ENCODE data around the gene SORCS2.

The SORCS2 gene

DNA sequence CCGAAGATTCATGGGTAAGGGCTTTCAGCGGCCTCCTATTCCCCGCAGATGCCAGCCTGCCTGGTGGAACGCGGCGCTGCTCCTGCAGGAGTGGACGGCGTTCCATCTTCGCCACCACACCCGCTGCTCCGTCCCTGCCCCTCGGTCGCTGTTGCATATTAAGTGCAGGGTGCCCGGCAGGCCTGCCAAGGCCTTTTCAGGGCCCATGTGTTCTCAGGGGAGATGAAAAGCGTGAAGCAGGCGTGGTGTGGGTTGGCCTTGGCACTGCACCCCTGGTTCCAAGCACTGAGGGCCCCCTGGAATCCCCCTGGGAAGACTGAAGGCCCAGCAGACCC lies 52.0 kb downstream of the SORCS2 start:
- no peak for DNase-seq (ENCODE audit: low read depth)

DNA sequence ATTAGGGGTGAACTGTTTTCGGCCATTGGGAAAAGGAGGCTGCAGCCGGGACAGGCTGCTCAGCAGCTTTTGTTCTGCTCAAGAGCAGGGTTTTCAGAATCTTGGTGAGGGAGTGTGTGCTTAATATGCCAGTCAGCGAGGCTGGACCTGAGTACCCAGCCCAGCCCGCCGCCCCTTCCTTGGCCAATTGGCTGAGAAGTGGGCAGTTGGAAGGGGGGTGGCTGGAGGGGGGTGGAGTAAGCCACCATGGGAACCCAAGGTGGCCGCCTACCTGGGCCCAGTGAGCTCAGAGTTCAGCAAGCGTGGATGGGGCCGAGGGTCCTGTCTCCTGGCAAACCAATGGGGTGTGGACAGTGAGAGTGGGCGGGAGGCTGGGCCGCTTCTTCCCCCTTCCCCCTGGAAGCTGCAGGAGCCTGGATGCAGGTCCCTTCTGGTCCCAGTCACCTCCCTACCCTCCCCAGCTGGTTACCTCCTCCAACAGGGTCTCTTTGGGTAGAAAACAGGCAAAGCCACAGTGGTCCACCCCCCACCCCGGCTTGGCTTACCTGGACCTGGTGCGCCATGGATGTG lies 52.5 kb downstream of the SORCS2 start:
- DNase-seq (ENCODE audit: low read depth), result no peak

DNA sequence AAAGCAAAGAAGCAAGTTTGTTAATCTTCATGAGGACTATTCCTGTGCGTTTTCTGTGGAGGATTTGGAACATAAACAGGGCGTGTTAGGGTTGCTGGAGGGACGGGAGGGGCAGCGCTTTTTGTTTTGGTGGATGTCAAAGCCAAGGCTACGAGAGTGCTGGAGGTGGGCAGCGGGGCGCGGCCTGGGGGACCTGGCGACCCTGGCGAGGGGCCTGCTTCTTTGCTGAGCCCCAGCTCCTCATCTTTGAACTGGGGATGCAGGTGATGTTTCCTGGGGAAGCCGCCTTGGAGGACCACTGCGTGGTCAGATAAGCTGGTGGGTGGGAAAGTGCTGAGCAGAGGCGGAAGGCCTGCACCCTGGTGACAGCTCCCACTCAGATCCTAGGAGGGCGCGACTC lies 55.2 kb downstream of the SORCS2 start:
- DNase-seq (ENCODE audit: low read depth), result no peak

DNA sequence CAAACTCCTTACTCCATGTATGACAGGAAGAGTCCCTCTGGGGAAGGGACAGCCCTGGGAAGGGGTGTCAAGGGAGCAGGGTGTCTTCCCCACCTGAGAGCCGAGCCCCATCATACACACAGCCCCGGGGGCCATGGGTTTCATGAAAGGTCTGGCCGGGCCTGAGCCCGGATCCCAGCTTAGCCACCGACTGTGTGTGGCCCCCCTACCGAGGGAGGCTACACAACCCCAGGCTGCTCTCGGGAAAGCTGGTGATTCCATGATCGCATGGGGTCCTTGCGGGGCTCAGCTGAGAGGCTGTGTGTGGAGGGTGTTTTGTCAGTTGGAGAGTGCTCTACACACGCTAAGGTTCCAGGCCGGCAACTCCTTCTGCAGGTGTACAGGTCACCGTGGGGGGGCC lies 55.6 kb downstream of the SORCS2 start:
- DNase-seq (ENCODE audit: low read depth), result no peak

DNA sequence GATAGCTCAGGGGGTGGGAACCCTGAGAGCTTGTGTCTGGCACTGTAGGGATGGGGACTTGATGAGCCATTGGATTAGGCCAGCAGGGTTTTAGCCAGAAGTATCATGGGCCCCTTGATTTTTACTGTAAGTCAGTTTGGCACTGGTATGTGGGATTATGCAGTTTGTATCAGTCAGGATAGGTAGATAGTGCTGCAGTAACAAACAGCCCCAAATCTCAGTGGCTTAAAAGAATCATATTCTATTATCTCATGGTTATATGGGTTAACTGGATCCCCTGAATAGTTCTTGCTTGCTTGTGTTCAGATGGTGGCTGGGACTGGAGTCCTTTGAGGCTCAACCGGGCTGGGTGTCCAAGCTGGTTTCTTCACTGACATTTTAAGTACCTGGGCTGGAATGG lies 56.5 kb downstream of the SORCS2 start:
- no peak for DNase-seq (ENCODE audit: low read depth)

DNA sequence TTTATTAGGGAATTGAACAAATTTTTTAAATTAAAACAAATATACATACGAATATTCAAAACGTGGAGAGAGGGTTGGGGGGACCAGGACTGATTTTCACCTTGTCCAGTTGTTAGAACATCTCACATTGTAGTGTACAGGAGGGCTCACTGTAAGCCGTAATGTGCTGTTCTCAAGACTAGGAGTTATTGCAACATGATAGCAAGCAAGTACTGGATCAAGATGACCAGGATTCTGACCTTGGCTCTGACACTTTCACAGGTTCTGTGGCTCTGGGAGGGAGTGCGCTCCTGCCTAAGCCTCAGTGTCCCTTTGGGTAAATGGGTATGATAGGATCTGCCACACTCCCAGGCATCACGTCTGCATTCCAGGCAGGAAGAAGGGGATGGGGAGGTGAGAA lies 59.0 kb downstream of the SORCS2 start:
- DNase-seq (ENCODE audit: low read depth), result no peak

DNA sequence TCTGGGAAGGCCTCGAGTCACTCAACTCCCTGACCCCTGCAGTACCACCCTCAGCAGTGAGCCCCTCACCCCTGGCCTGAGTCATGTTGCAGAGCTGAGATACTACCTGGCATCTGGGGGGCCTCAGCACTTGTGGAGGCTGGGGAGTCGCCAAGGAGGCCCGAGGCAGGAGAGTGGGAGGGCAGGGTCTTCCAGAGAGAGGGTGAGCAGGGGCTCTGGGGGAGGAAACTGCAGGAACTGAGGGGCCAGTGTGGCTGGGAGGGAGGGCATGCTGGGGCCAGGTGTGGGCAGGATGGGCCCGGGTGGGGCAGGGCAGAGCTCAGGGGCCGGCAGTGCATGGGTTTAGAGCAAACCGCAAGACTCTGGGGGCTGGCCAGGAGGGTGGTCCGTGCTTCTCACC lies 59.7 kb downstream of the SORCS2 start:
- no peak for DNase-seq (ENCODE audit: low read depth)

DNA sequence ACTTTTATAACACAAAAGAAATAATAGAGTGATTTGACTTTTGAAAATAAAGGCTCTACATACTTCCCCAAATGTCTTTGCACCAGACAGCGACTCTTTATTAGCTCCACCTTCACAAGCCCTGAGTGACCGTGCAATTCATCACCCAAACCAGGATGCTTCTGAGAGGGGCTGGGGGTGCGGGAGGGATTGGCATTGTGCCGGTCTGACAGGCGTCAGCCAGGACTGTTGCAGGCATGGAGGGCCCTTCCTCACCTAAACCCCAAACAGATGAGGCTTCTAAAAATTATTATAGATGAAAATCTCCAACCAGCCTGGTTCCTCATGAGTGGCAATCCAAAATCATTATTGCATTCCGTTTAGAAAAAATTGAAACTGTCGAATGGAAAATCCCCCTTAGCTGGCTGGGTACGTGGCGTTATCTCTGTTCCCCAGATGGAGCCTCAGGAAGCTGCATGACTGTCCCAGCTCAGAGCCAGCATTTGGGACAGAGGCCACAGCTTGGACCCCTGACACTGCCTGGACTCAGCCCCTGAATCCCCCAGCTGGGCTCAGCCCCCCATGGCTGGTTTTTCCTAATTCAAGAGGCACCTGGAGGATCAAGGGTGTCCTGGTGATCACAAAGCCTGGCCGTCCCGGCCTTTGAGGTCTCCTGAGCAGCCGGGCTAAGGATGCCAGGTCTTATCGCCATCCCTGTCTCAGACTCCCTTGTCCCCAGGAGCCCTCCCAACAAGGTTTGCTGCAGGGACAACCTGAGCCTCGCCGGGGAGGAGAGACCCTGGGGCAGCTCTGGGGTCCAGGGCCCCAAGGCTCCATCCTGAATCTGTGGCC lies 60.4 kb downstream of the SORCS2 start:
- no peak for DNase-seq (ENCODE audit: low read depth)

DNA sequence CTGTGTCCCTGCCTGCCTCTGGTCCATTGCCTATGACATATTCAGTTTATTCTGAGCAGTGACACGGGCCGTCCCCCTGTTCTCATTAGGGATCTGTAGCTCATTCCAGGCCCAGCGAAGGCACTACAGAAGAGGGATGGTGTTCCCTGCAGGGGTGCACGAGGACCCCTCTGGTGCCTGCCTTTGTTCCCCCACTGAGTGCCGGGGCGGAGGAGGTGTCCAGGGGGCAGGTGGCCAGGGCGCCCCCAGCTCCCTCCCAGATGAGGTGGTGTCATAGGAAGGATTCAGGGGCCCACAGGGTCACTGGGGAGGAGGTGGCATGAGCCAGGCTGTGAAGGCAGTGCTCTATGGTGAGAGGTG lies 61.0 kb downstream of the SORCS2 start:
- no peak for DNase-seq (ENCODE audit: low read depth)

DNA sequence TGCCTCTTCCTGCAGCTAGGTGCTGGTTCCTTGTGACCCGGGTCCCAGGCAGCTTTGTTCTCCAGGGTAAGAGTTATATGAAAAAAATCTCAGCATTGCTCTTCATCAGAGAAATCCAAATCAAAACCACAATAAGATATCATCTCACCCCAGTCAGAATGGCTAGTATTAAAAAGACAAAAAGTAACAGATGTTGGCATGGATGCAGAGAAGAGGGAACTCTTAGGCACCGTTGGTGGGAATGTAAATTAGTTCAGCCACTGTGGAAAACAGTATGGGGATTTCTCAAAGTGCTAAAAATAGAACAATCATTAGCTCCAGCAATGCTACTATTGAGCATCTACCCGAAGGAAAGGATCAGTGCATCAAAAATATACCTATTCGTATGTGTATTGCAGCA lies 61.5 kb downstream of the SORCS2 start:
- DNase-seq (ENCODE audit: low read depth), result no peak

DNA sequence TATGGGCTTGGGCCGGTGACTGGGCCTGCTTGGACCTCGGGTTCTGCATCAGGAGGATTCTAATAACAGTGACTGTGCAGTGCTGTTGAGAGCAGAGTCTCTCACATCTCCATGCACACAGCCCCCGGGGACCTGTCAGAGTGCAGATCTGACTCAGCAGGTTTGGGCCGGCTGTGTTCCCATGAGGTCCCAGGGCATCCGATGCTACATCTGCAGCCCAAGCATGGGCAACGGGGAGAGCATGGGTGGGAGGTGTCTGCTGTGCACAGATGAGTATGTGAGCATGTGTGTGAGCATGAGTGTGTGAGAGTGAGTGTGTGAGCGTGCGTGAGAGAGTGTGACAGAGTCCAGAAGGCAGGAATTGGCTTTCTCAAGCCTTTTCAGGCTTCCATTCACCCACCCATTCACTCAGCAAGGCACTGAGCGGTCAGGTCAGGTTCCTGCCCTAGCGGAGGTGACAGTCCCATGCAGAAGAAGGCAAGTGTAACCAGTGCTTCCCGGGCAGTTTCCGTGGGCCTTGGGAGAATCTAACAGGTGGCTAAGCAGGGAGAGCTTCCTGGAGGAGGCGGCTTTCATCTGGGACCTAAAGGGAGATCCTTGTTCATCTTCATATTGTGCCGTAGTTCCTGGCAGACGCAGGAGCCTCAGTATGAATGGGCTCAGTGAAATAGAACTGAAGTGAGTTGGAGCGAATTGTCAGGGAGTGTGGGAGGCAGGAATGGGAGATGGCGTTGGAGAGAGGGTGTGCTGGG lies 62.6 kb downstream of the SORCS2 start:
- no peak for DNase-seq (ENCODE audit: low read depth)

DNA sequence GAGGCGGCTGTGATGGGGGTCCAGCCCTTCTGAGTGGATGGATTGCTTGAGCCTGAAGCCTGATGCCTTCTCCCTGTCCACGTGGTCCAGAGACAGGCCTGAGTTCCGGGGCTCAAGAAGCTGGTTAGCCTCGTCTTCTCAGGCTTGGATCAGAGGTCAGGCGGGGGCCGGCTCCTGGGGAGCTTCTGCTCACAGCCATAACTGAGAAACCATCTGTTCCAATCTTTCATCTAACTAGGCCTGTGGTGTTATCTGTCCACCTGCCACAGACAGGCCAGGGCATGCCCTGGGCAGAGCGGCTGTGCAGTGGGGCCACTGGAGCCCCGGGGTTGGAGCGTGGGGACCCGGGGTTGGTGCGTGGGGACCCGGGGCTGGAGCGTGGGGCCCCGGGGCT lies 63.1 kb downstream of the SORCS2 start:
- DNase-seq (ENCODE audit: low read depth), result no peak

DNA sequence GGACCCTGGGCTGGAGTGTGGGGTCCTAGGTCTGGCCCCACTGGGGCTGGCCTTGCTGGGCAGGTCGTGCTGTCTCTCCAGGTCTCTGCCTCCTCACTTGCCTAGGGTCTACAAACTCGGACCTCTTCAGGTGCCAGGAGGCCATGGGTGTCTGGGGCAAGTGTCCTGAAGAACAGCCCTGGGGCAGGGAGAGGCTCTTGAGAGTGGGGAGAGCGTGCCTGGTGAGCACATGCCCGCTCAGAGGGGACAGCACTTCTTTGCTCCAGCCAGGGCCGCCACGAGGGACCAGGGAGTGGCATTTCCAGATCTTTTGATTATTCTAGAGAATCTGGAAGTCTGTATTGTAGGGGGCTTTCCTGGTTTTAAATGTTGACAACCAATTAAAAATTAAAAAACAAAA lies 63.7 kb downstream of the SORCS2 start:
- DNase-seq (ENCODE audit: low read depth), result no peak

DNA sequence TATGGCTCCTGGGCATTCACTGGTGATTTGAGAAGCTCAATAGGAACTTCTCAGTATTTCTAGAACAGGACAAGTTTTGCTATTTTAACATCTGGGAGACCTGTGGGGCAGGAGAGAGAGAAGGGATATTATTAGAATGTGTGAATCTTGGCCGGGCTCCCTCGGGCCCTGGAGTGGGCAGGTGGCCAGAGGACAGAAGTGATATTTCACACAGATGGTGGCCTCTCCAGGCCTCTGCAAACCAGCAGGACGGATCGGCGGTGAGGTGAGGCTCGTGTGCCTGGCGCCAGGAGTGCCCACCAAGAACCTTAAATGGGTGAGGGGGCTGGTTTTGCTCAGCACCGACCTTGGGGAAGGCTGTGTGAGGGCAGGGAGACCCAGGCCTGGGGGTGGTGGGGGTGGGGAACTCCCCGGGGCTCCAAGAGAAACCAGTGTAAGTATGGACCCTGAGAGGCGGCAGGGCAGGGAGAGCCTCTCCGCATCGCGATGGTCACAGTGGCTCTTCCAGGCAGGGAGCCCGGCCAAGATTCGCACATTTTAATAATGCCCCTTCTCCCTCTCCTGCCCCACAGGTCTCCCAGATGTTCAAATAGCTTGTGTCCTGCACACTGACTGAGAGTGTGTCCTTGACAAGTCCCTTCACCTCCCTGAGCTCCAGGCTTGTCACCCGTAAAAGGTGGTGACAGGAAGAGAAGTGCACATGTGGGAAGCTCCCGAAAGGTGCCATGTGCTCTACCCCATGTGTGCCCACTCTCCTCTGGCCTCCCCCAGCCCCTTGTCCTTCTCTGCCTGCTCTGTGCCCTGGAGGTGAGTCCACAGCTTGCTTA lies 64.9 kb downstream of the SORCS2 start:
- no peak for DNase-seq (ENCODE audit: low read depth)

DNA sequence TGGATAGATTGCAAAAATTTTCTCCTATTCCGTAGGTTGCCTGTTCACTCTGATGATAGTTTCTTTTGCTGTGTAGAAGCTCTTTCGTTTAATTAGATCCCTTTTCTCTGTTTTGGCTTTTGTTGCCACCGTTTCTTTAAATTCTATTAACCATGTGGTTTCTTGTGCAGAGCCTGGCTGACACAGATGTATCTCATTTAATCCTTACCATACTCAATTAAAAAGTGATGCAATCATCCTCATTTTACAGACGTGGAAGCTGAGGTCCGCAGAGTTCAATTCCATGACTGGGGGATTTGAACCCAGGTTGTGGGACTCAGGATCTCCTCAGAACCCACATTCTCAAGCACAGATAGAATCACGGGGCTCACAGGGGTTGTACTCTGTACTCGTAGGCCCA lies 66.7 kb downstream of the SORCS2 start:
- no peak for DNase-seq (ENCODE audit: low read depth)

DNA sequence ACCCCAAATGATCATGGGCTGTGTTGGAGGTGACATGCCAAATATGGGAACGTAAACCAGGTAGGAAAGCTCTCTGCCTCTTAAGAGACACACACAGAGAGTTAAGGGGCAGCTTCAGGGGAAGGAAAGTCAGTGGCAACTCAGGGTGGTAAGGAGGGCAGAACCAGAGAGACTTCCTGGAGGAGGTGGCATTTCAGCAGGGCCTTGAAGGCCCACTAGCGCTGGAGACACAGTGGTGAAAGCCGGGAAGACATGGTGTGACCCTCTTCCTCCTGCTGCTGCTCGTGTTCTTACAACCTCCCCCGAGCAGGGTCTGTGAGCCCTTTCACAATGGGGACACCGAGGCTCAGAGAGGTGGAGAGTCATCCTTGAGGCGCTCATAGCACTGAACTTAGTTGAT lies 68.2 kb downstream of the SORCS2 start:
- no peak for DNase-seq (ENCODE audit: low read depth)

DNA sequence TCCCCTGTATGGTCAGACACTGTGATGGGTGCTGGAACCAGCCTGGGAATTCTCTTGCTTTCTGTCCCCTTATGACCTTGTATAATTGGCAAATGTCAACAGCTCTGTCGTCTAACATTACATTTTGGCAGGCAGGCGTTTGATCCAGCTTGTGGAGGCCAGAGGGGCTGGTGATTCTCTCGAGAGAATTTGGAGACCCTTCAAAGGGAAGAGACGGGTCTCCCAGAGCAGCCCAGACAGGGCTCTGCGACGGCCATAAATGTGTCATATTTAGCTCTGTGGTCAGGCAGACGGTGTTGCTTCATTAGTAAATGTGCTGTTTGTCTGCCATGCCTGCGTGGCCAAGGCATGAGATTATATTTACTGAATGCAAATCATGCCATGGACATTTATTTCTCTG lies 68.7 kb downstream of the SORCS2 start:
- no peak for DNase-seq (ENCODE audit: low read depth)

DNA sequence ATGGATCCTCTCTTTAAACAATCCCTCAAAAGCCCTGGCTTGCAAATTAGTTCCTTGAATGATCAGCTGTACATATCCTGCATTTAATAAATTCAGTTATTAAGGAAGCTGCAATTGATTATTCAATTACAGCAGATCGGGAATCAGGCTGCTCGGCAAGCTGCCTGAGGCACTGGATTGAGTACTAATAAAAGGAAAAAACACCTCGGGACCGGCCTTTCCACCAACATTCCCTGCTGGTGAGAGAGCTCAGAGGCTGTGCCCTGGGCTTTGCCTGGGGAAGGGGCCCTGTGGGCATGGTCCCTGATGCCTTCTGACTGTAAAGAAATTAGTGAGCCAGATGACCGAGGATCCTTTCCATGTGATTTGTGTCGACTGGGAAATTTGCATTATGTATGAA lies 69.2 kb downstream of the SORCS2 start:
- no peak for DNase-seq (ENCODE audit: low read depth)

DNA sequence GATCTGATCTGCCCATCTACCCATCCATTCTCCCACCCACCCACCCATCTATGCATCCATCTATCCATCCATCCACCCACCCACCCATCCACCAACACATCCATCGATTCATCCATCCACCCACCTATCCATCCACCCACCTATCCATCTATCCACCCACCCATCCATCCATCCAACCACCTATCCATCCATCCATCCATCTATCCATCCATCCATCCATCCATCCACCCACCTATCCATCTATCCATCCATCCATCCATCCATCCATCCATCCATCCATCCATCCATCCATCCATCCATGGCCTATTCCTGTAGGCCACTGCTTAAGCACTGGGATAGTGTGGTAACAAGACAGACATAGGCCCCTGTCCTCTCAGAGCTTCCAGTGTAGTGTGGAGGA lies 69.8 kb downstream of the SORCS2 start:
- no peak for DNase-seq (ENCODE audit: low read depth)

DNA sequence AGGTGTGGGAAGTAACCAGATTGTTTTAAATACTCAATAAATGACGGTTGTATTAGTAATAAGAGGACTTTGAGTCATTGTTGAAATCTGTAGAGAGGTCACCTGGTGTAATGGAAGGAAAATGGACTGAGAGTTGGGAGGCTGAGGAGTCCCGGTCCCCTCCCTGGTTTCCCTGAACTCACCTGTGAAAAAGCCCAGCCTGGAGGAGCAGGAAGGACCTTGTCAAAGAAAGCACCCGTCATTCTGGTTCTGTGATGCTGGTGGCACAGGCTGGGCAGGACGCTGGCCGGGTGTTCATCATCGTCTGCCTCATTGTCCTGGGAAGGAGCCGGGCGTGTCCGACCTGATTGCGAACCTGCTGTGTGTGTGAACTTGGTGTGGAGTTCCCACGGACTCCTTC lies 70.8 kb downstream of the SORCS2 start:
- no peak for DNase-seq (ENCODE audit: low read depth)

DNA sequence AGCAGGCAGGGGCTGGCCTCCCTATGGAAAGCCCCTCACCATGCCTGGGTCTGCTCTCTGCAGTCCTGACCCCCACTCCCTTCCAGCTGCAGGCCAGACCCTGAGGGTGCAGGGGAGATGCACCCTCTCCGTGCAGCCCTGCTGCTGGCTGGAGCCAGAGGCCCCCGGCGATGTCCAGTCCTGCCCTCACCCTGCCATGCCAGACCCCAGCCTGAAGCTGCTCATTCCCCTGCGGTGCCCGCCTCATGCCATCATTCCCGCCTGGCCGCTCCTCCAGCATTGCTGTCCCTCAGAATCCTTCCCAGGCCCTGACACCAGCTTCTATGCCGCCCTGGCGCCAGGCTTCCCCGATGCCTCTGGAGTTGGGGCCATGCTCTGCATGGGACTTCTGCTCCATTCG lies 72.4 kb downstream of the SORCS2 start:
- DNase-seq (ENCODE audit: low read depth), result no peak

DNA sequence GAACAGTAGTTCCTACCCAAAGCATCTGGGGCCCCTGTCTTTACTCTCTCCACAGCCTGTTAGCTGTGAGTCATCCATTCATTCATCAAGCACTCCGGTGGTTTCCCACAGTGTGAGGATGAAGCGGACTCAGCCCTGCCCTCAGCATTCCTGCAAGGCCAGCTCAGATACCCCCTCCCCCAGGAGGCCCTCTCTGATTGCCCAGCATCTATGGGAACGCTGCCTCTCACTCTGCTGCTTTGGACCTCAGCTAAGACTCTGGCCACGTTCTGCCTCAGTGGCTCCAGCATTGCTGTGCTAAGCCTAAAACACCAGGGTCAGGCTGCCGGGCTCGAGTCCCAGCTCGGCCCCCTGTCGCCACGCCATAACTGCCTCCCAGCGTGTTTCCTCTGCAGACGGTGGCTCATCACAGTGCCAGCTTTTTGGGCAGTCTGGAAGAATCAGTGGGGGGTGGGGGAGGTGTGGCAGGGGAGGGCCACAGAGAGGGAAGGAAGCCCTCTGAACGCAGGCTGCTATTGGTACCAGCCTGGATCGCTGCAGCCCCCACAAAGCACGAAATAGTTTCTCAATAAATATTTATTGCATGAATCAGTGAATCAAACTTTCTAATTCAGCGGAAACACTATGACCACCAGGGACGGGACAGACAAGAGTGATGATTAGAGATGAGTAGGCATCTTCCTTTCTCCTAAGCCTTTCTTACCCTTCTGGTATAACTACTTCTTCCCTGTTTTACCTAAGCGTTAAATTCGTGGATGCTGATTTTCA lies 74.4 kb downstream of the SORCS2 start:
- DNase-seq (ENCODE audit: low read depth), result no peak
